HL-60 (cell line): ENCODE results near the gene HTR6.

Source experiments
- DNase-seq, 2 experiments: peaks; one replicate each; pipeline ENCODE4 v3.0.0-alpha.2; 2010 to 2020; ENCODE audit warnings: low read depth in 1 of 2, low spot score in 1 of 2
- H3K27ac ChIP-seq: fragments of 250-450 bp; sonication (Bioruptor Pico); replicated peaks from 2 replicates; pipeline ENCODE4 v1.5.1; 2020; ENCODE audit warnings: mild to moderate bottlenecking, moderate library complexity
- H3K27me3 ChIP-seq: fragments of 250-450 bp; sonication (Bioruptor Pico); 2 replicates; pipeline ENCODE4 v1.5.1; 2021; ENCODE audit warnings: mild to moderate bottlenecking, moderate library complexity; ENCODE audit not compliant: insufficient read depth, poor library complexity, severe bottlenecking
- H3K4me3 ChIP-seq: replicated peaks from 2 replicates; pipeline ENCODE4 v1.5.1; 2011; ENCODE audit warnings: mild to moderate bottlenecking, control low read depth, low read length; ENCODE audit not compliant: insufficient read depth
- GABPA ChIP-seq: IDR thresholded peaks from 2 replicates; pipeline ENCODE4 v1.6.1; 2012; ENCODE audit warnings: low read depth
- POLR2AphosphoS5 ChIP-seq: IDR thresholded peaks from 2 replicates; pipeline ENCODE4 v1.6.1; 2012; ENCODE audit warnings: low read depth
- SPI1 ChIP-seq: IDR thresholded peaks from 2 replicates; pipeline ENCODE4 v1.6.1; 2012; ENCODE audit warnings: low read depth, mild to moderate bottlenecking, borderline replicate concordance
- TF ChIP-seq, protein P1 (sequence below): IDR thresholded peaks from 2 replicates; pipeline ENCODE4 v1.6.1; 2012; ENCODE audit warnings: low read depth; ENCODE audit not compliant: insufficient replicate concordance
- TF ChIP-seq, protein P2 (sequence below): IDR thresholded peaks from one replicate; pipeline ENCODE4 v1.5.1; 2011; ENCODE audit warnings: low read length, control low read depth, inconsistent platforms; ENCODE audit not compliant: insufficient read depth

HTR6 gene

DNA sequence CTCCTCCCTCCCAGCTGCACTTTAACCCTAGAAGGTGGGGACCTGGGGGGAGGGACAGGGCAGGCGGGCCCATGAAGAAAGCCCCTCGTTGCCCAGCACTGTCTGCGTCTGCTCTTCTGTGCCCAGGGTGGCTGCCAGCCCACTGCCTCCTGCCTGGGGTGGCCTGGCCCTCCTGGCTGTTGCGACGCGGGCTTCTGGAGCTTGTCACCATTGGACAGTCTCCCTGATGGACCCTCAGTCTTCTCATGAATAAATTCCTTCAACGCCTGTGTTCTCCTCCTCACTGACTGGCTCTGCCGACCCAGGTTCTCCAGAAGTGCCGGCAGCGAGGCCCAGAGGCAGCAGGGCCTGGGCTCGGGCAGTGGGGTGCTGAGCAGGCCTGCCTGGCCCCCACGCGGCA is 6.5 kb upstream of the HTR6 start:
- no peak for DNase-seq
- no peak for TF ChIP-seq POLR2AphosphoS5
- TF ChIP-seq SPI1, result no peak
- no peak for TF ChIP-seq GABPA
- TF ChIP-seq, protein P1, sequence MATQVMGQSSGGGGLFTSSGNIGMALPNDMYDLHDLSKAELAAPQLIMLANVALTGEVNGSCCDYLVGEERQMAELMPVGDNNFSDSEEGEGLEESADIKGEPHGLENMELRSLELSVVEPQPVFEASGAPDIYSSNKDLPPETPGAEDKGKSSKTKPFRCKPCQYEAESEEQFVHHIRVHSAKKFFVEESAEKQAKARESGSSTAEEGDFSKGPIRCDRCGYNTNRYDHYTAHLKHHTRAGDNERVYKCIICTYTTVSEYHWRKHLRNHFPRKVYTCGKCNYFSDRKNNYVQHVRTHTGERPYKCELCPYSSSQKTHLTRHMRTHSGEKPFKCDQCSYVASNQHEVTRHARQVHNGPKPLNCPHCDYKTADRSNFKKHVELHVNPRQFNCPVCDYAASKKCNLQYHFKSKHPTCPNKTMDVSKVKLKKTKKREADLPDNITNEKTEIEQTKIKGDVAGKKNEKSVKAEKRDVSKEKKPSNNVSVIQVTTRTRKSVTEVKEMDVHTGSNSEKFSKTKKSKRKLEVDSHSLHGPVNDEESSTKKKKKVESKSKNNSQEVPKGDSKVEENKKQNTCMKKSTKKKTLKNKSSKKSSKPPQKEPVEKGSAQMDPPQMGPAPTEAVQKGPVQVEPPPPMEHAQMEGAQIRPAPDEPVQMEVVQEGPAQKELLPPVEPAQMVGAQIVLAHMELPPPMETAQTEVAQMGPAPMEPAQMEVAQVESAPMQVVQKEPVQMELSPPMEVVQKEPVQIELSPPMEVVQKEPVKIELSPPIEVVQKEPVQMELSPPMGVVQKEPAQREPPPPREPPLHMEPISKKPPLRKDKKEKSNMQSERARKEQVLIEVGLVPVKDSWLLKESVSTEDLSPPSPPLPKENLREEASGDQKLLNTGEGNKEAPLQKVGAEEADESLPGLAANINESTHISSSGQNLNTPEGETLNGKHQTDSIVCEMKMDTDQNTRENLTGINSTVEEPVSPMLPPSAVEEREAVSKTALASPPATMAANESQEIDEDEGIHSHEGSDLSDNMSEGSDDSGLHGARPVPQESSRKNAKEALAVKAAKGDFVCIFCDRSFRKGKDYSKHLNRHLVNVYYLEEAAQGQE, result no peak

GRCh38 chr1:19661721-19662228 is 2.9 kb upstream of the HTR6 start:
- no peak for TF ChIP-seq GABPA
- no peak for TF ChIP-seq SPI1
- TF ChIP-seq, protein P2, sequence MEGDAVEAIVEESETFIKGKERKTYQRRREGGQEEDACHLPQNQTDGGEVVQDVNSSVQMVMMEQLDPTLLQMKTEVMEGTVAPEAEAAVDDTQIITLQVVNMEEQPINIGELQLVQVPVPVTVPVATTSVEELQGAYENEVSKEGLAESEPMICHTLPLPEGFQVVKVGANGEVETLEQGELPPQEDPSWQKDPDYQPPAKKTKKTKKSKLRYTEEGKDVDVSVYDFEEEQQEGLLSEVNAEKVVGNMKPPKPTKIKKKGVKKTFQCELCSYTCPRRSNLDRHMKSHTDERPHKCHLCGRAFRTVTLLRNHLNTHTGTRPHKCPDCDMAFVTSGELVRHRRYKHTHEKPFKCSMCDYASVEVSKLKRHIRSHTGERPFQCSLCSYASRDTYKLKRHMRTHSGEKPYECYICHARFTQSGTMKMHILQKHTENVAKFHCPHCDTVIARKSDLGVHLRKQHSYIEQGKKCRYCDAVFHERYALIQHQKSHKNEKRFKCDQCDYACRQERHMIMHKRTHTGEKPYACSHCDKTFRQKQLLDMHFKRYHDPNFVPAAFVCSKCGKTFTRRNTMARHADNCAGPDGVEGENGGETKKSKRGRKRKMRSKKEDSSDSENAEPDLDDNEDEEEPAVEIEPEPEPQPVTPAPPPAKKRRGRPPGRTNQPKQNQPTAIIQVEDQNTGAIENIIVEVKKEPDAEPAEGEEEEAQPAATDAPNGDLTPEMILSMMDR, result peak; percentile 1
- DNase-seq, result no peak
- H3K27ac ChIP-seq, result no peak overlapping the region
- no peak overlapping the region for H3K4me3 ChIP-seq
- H3K27me3 ChIP-seq, result peaks cover 34% of the 10 kb centered on the region

More for the DNA sequence above, 6.5 kb upstream of the HTR6 start:
- no peak overlapping the region for H3K27ac ChIP-seq
- peaks cover 8% of the 10 kb centered on the region for H3K27me3 ChIP-seq
- H3K4me3 ChIP-seq, result no peak overlapping the region

DNA sequence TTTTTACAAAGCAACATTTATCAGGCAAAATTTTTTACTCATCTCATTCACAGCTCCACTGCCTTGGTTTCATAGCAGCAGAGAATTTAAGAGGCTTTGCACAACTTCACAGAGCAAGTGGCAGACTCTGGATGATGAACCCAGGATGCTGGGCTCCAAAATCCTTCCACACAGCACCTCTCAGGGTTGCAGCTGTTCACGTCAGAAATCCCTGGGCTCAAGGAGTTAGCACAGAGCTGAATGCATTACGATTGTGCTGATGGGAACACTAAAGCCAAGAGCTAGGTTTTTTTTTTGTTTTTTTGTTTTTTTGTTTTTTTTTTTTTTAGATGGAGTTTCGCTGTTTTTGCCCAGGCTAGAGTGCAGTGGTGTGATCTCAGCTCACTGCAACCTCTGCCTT is 2.4 kb upstream of the HTR6 start:
- no peak overlapping the region for H3K27ac ChIP-seq
- peaks cover 37% of the 10 kb centered on the region for H3K27me3 ChIP-seq
- no peak for DNase-seq
- H3K4me3 ChIP-seq, result no peak overlapping the region
- TF ChIP-seq POLR2AphosphoS5, result no peak
- TF ChIP-seq, protein P1, result no peak
- no peak for TF ChIP-seq SPI1
- TF ChIP-seq, protein P2, result no peak
- no peak for TF ChIP-seq GABPA

GRCh38 chr1:19665186-19665495 is 466 bp downstream of the HTR6 start:
- Histone ChIP-seq H3K27ac (no peak overlapping the region), H3K27me3 (peaks cover 40% of the 10 kb centered on the region), H3K4me3 (no peak overlapping the region)
- DNase-seq, result no peak
- TF ChIP-seq, protein P1, result no peak
- TF ChIP-seq, protein P2, result no peak
- TF ChIP-seq POLR2AphosphoS5, result no peak
